Activated CD4-positive, alpha-beta T cell treated with anti-CD3 and anti-CD28 coated beads for 1 hour (primary cell): ENCODE data around the gene RNF130.
"Not testable (repeated sequence)": the region's sequence is repeated elsewhere in the genome, so short reads cannot be mapped to it uniquely, and the experiment has no call there.

Experiments used
- DNase-seq: peaks from one replicate; pipeline ENCODE4 v3.0.0-alpha.2; 2020

Gene RNF130

GRCh38 chr5:180101451-180102105 lies 30.0 kb upstream of the RNF130 start:
- DNase-seq: no peak

DNA sequence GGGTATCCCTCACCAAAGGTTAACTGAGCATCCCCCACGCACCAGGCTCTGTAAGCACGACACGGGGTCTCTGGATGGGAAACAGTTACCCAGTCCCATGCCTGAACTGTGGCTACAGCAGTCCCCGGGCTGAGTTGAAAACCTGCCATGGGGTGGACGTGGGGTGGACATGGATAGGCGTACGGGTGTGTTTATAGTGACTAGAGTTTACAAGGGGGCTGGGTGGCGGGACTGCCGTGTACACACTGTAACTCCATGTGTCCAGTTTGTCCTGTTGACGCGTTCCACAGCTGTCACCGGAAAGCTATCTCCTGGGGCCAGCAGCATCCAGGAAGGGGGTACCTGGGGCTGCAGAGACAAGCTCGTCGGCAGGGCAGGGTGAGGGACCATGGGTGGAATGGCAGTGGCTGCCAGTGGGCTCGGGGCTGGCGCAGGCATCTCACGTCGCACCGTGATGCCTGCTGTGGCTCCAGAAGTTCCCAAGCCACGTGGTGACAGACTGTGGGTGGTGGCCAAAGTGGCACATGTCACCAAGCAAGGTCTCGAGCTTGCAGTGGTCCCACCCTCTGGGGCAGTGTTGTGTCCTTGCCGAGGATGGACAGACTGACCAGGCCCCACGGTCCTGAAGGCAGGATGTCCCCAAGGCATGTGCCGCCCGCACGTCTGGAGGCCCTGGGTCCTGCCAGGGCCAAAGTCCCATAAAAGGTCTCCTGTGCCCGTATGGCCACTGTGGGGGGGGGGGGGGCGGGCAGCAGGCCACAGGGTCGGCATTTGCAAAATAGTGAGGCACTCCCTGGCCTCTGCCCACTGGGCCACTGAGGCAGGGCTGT lies 29.3 kb upstream of the RNF130 start:
- no peak for DNase-seq

DNA sequence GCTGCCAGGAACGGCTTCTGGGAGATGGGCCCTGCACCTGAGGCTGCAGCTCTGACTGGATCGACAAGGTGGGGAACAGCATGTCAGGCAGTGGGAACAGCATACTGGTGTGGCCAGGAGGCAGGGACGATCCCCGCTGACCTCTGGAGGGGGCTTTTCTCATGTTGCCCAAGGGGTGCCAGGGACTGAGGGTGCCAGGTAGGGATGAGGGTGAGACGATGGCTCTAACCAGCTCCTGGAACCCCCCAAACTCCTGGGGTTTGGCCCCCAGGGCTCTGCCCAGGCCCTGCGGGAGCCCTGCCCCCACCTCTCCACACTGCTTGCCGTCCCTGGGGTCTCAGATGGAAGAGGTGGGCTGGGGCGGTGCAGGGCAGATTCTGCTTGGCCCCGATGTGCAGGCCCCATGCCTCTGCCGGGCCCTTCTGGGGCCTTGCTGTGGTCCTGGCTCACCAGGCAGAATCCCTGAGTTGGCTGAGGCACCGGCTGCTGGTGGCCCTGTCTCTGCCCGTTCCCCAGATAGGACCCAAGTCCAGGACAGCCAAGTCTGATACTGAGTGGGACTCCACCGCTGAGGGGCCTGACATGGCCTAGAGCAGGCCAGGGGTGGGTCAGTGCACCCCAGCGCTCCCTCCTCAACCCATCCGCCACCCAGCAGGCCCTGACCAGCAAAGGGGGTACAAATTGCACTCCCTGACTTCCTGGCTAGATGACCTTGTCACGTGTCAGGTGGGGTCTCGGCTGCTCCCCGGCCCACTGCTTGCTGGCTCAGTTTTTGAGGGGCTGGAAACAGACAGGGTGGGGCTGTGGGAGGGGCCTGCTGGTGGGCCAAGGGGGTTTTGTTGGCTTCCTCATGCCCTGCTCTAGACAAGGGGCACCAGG lies 28.4 kb upstream of the RNF130 start:
- no peak for DNase-seq

DNA sequence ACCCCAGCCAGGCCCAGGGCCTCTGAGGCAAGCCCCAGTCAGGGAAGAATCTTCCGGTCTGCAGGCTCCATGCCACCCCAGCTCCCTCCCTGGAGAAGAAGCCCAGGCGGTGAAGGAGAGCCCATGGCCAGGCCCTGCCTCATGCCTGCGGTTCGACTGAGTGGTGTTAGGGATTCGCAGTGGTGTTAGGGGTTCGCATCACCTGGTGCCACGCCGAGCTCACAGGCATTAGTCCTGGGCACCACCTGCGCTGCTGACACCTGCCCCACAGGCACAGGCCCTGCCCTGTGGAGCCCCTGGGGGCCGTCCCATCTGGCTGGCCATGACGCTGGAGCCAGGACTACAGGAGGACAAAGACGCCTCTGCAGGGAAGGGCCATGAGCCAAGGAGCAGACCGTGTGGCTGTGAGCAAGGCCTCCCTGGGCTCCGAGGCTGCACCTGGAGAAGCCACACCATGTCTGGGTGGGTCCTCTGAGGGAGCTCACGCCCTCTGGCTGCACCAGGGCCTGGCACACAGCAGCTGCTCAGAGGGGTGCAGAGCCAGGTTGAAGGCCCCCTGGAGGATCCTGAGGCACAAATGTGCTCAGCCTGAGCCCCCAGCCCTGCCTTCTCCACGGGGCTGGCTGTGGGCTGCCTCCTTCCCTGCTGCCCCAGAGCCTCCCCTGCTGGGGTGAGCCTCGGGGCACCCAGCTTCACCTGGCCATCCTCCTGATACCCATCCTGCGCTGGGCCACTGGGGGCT lies 27.6 kb upstream of the RNF130 start:
- no peak for DNase-seq

DNA sequence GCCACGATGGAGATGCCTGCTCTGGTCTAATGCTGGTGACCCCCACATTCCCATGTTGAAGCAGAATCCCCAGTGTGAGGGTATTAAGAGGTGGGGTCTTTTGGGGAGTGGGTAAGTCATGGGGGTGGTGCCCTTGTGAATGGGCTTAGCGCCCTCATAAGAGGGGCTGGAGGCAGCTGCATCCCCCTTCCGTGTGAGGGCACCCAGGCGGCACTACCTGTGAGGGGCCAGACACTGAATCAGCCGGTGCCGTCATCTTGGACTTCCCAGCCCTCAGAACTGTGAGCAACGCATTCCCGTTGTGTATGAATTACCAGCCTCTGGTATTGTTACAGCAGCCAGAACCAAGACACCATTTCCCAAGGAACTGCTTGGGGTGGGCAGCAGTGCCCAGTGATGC lies 27.0 kb upstream of the RNF130 start:
- no peak for DNase-seq

GRCh38 chr5:180097926-180098325 lies 26.4 kb upstream of the RNF130 start:
- DNase-seq: no peak

- no peak for DNase-seq
Measured at GRCh38 chr5:180097163-180097894, 25.8 kb upstream of the RNF130 start.

GRCh38 chr5:180096616-180097015 lies 25.1 kb upstream of the RNF130 start:
- no peak for DNase-seq

DNA sequence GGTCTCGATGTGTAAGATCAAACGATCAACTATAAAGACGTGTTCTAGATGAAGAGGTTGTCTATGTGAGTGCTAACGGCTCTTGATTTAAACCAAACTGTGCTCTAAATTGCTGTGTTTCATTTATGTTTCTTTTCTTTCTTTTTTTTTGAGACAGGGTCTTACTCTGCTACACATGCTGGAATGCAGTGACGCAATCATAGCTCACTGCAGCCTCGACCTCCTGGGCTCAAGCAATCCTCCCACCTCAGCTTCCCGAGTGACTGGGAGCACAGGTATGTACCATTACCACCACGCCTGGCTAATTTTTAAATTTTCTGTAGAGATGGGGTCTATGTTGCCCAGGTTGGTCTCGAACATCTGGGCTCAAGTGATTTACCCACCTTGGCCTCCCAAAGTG lies 24.0 kb upstream of the RNF130 start:
- no peak for DNase-seq

- DNase-seq: no peak
Measured at GRCh38 chr5:180093651-180094382, 22.3 kb upstream of the RNF130 start.

- no peak for DNase-seq
Measured at GRCh38 chr5:180093241-180093640, 21.7 kb upstream of the RNF130 start.

DNA sequence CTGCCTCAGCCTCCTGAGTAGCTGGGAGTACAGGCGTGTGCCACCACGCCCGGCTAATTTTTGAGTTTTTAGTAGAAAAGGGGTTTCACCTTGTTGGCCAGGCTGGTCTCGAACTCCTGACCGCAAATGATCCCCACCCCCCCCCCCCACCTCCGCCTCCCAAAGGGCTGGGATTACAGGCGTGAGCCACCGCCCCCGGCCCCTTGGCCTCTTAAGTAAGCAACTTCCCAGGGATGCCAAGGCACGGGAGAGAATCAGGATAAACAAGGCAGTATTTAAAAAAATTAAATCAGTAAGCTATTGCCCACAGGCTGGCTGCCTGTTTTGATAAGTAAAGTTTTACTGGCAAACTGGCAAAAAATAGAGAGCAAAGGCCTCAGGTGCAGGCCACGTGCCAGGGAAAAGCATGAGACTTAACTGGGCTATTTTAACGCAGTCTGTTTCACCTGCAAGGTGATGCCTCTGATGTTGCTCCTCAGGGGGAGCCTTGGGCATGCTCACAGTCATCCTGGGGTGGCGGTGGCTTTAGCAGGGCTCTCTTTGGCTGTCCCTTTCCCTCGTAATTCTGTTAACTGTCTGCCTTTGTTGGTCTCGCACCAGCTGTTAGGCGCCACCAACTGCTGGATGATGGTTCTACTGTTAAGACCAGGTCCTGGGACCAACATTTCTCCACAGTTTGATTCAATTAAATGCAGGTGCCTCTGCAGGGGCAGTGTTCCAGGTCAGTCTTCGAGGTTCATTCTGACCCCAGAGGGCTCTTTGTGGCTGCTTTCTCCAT lies 19.4 kb upstream of the RNF130 start:
- DNase-seq: no peak

DNA sequence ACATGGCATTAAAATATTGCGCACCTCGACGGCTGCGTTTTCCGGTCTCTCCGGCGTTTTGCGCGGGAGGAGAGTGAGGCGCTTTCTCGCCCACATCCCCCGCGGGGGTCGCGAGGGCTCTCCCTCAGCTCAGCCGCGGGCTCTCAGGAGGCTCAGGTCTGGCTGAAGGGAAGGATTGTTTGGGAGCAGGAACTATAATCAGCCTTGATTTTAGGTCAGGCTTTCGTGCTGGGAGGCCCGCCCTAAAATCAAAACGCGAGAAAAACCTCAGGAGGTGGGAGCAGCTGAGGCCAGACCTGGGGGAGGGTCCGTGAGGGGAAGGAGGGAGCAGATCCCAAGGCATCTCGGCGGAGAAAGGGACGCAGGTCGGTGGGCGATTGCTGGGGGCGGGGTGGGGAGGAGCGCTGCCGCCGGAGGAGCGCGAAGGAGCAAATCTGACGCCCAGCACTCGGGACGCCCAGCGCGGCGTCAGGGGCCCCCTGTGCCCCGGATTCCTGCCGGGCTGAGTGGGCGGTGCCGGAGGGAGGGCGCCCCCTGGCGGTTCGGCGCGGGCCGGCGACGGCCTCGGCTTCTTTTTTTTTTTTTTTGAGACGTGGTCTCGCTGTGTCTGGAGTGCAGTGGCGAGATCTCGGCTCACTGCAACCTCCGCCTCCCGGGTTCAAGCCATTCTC lies 18.7 kb upstream of the RNF130 start:
- peak; percentile 69 for DNase-seq

- not testable (repeated sequence) for DNase-seq
Measured at GRCh38 chr5:180089628-180090027, 18.1 kb upstream of the RNF130 start.

DNA sequence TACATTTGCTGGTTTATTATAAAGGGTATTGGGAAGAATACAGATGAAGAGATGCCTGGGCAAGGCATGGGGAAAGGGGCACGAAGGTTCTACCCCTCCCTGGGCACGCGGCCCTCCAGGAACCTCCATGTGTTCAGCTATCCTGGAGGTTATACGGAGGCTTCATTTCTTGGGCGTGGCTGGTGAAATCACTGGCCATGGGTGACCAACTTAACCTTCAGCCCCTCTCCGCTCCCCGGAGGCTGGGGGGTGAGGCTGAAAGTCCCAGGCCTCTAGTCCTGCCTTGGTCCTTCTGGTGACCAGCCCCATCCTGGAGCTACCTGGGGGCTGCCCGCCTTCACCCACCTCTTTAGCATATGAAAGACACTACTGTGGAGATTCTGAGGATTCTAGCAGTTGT lies 17.0 kb upstream of the RNF130 start:
- DNase-seq: no peak

- no peak for DNase-seq
Measured at GRCh38 chr5:180086816-180087399, 15.3 kb upstream of the RNF130 start.

- DNase-seq: no peak
Measured at GRCh38 chr5:180085837-180086236, 14.3 kb upstream of the RNF130 start.

DNA sequence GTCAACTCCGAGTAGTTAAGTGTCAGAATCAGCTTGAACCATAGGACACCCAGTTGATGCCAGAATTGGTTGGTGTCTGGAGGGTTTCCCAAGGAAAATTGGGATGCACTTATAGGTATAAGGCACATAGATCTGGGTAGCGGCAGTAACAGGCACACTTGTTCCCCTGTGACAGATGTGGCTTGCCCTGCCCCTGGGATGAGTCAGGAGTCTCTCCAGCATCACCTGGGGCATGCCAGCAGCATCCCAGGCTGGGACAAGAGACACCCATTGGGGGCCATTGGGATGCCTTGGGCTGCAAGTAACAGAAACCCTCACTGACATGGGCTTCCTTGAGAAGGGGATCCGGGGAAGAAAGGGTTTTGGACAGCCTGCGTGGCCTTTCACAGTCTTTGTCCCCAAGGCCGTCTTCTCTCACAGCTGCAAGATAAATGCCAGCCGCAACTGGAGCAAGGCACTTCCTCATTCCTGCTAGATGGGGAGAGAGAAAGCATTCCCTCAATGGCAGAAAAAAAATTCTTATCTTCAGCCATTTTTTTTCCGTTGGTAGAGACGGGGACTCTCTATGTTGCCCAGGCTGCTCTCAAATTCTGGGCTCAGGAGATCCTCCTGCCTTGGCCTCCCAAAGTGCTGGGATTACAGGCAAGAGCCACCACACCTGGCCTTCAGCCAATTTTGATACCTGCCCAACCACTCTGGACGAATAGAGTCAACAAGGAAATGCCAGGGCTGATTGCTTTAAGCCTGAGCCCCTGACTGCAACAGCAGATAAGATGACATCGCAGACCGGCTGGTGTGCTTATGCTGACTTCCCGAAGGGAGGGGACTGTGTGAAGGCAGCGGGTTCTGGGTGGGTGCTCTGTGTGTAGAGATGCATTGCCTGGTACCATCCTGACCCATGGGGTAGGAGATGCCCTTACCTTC lies 13.3 kb upstream of the RNF130 start:
- DNase-seq: no peak
